DOHH2 (cell line): Measurements from ENCODE around the gene CRYM.

ENCODE experiments used
- H3F3A ChIP-seq: fragments of 200-600 bp; sonication (generic), shearing (Covaris generic); 2 replicates; pipeline ENCODE4 v1.6.0; 2016; ENCODE audit warnings: antibody characterized with exemption, mild to moderate bottlenecking; ENCODE audit not compliant: control insufficient read depth, insufficient read depth
- H3K27ac ChIP-seq: fragments of 200-600 bp; sonication (generic); 2 replicates; pipeline ENCODE4 v1.5.1; 2014; ENCODE audit warnings: low read depth, mild to moderate bottlenecking, low read length, moderate library complexity
- H3K27me3 ChIP-seq: fragments of 200-600 bp; sonication (generic); 2 replicates; pipeline ENCODE4 v1.6.1; 2014; ENCODE audit warnings: mild to moderate bottlenecking, low read length, mixed read lengths; ENCODE audit not compliant: control insufficient read depth
- H3K36me3 ChIP-seq: fragments of 200-600 bp; sonication (generic); 2 replicates; pipeline ENCODE4 v1.6.1; 2014; ENCODE audit warnings: mild to moderate bottlenecking, low read length, moderate library complexity, mixed read lengths; ENCODE audit not compliant: control insufficient read depth
- H3K4me1 ChIP-seq: fragments of 200-600 bp; sonication (generic); 2 replicates; pipeline ENCODE4 v1.6.1; 2014; ENCODE audit warnings: mild to moderate bottlenecking, low read length, mixed read lengths; ENCODE audit not compliant: control insufficient read depth
- H3K4me2 ChIP-seq: fragments of 200-600 bp; sonication (generic); 2 replicates; pipeline ENCODE4 v1.6.0; 2014; ENCODE audit warnings: mild to moderate bottlenecking, low read length, moderate library complexity
- H3K4me3 ChIP-seq: fragments of 200-600 bp; sonication (generic); 2 replicates; pipeline ENCODE4 v1.5.1; 2014; ENCODE audit warnings: mild to moderate bottlenecking, low read length, mixed read lengths
- H3K79me2 ChIP-seq: fragments of 200-600 bp; sonication (generic); 2 replicates; pipeline ENCODE4 v1.6.1; 2014; ENCODE audit warnings: mild to moderate bottlenecking, low read length, mixed read lengths; ENCODE audit not compliant: control insufficient read depth
- H3K9me2 ChIP-seq: fragments of 200-600 bp; sonication (generic); replicated peaks from 2 replicates; pipeline ENCODE4 v1.6.1; 2014; ENCODE audit warnings: mild to moderate bottlenecking, low read length, mixed read lengths; ENCODE audit not compliant: control insufficient read depth
- H3K9me3 ChIP-seq: fragments of 200-600 bp; sonication (generic); 2 replicates; pipeline ENCODE4 v1.6.1; 2014; ENCODE audit warnings: antibody characterized with exemption, low read length, mixed read lengths; ENCODE audit not compliant: control insufficient read depth, insufficient read depth
- H4K20me1 ChIP-seq: fragments of 200-600 bp; sonication (generic); 2 replicates; pipeline ENCODE4 v1.6.0; 2014; ENCODE audit warnings: low read depth, mild to moderate bottlenecking, antibody characterized with exemption, low read length, moderate library complexity; ENCODE audit not compliant: control insufficient read depth, insufficient read depth
- CTCF ChIP-seq: fragments of 200-600 bp; sonication (generic); IDR thresholded peaks from one replicate; pipeline ENCODE4 v1.5.1; 2014; ENCODE audit warnings: antibody characterized with exemption, mild to moderate bottlenecking, low read depth, low read length; ENCODE audit not compliant: poor library complexity, severe bottlenecking
- EZH2phosphoT487 ChIP-seq: fragments of 200-600 bp; sonication (generic); IDR thresholded peaks from 2 replicates; pipeline ENCODE4 v1.6.1; 2017; ENCODE audit warnings: borderline replicate concordance, mild to moderate bottlenecking, antibody characterized with exemption, low read length, moderate library complexity, mixed read lengths

The CRYM gene

GRCh38 chr16:21224800-21225199 is 53.3 kb downstream of the CRYM start:
- no peak overlapping the region for H3K27ac ChIP-seq
- H3K36me3 ChIP-seq = no peaks in the 10 kb centered on the region
- no peaks in the 10 kb centered on the region for H4K20me1 ChIP-seq
- H3K4me1 ChIP-seq = no peaks in the 10 kb centered on the region
- no peak overlapping the region for H3K4me2 ChIP-seq
- H3K9me3 ChIP-seq = no peaks in the 10 kb centered on the region
- no peaks in the 10 kb centered on the region for H3F3A ChIP-seq
- peaks cover 45% of the 10 kb centered on the region for H3K27me3 ChIP-seq
- no peak overlapping the region for H3K4me3 ChIP-seq
- H3K9me2 ChIP-seq = no peaks in the 10 kb centered on the region
- TF ChIP-seq EZH2phosphoT487 (no peak), CTCF (no peak)
- no peaks in the 10 kb centered on the region for H3K79me2 ChIP-seq

GRCh38 chr16:21223787-21224186 is 54.3 kb downstream of the CRYM start:
- H4K20me1 ChIP-seq = no peaks in the 10 kb centered on the region
- no peaks in the 10 kb centered on the region for H3K9me3 ChIP-seq
- no peak overlapping the region for H3K4me3 ChIP-seq
- H3K4me1 ChIP-seq = no peaks in the 10 kb centered on the region
- no peak overlapping the region for H3K4me2 ChIP-seq
- peaks cover 39% of the 10 kb centered on the region for H3K27me3 ChIP-seq
- H3F3A ChIP-seq = no peaks in the 10 kb centered on the region
- no peaks in the 10 kb centered on the region for H3K79me2 ChIP-seq
- H3K36me3 ChIP-seq = no peaks in the 10 kb centered on the region
- TF ChIP-seq CTCF (no peak), EZH2phosphoT487 (no peak)
- no peaks in the 10 kb centered on the region for H3K9me2 ChIP-seq
- no peak overlapping the region for H3K27ac ChIP-seq

- no peak overlapping the region for H3K27ac ChIP-seq
- no peak overlapping the region for H3K4me2 ChIP-seq
Measured at GRCh38 chr16:21222495-21223337, 55.4 kb downstream of the CRYM start.

More at GRCh38 chr16:21222495-21223337, 55.4 kb downstream of the CRYM start:
- Histone ChIP-seq H3K9me2 (no peaks in the 10 kb centered on the region), H3K36me3 (no peaks in the 10 kb centered on the region), H3K4me1 (no peaks in the 10 kb centered on the region), H3F3A (no peaks in the 10 kb centered on the region), H4K20me1 (no peaks in the 10 kb centered on the region), H3K79me2 (no peaks in the 10 kb centered on the region), H3K9me3 (no peaks in the 10 kb centered on the region), H3K27me3 (peaks cover 33% of the 10 kb centered on the region), H3K4me3 (no peak overlapping the region)
- TF ChIP-seq CTCF (no peak), EZH2phosphoT487 (no peak)
